H1 (cell line): ENCODE data around the gene ADCY9. TPM values are rescaled to one million over a fixed set of nuclear protein-coding genes. Genes with fewer than 3 reads are reported as not detected.

Source experiments
- CTCF ChIA-PET: fragments of 300-600 bp; sonication (Branson Sonifier 250); formaldehyde crosslinking; loops from one replicate; lab custom pipeline; 2021; ENCODE audit not compliant: partially characterized antibody; lab: Charles Lee
- POLR2A ChIA-PET: fragments of 300-600 bp; sonication (Branson Sonifier 250); formaldehyde crosslinking; loops from one replicate; lab custom pipeline; 2021; ENCODE audit warnings: inconsistent platforms; ENCODE audit not compliant: partially characterized antibody; lab: Charles Lee
- DNase-seq, 2 experiments: peaks; one replicate each; pipeline versions ENCODE4 v3.0.0 to v3.0.0-alpha.2; 2010 to 2022; ENCODE audit warnings: low spot score in 2 of 2, low read depth in 1 of 2, mixed read lengths in 1 of 2
- FAIRE-seq: peaks from 2 replicates; lab custom pipeline; 2011; peaks lifted over from hg19 to GRCh38; lab: Jason Lieb, UNC
- H2AFZ ChIP-seq: 2 replicates; pipeline ENCODE4 v1.8.1; 2012; ENCODE audit warnings: low read length, inconsistent platforms
- H2AK5ac ChIP-seq: 2 replicates; pipeline ENCODE4 v1.6.1; 2013; ENCODE audit warnings: low read depth, low read length
- H2BK120ac ChIP-seq: replicated peaks from 2 replicates; pipeline ENCODE3; 2013; ENCODE audit warnings: low read depth, low read length, inconsistent platforms
- H2BK12ac ChIP-seq: 2 replicates; pipeline ENCODE4 v1.6.1; 2013; ENCODE audit warnings: low read depth, low read length
- H2BK15ac ChIP-seq: 2 replicates; pipeline ENCODE4 v1.6.1; 2013; ENCODE audit warnings: low read length
- H2BK20ac ChIP-seq: 2 replicates; pipeline ENCODE4 v1.6.1; 2013; ENCODE audit warnings: low read length
- H2BK5ac ChIP-seq: 2 replicates; pipeline ENCODE4 v1.6.1; 2013; ENCODE audit warnings: low read depth, low read length
- H3K14ac ChIP-seq: 2 replicates; pipeline ENCODE4 v1.6.1; 2013; ENCODE audit warnings: inconsistent platforms; ENCODE audit not compliant: insufficient read length
- H3K18ac ChIP-seq: 2 replicates; pipeline ENCODE4 v1.6.1; 2013; ENCODE audit warnings: low read length; ENCODE audit errors: extremely low read depth
- H3K23ac ChIP-seq: 2 replicates; pipeline ENCODE4 v1.6.1; 2013; ENCODE audit warnings: inconsistent platforms; ENCODE audit not compliant: insufficient read length
- H3K23me2 ChIP-seq: 2 replicates; pipeline ENCODE4 v1.6.1; 2013; ENCODE audit warnings: low read depth, low read length
- H3K27ac ChIP-seq: 2 replicates; pipeline ENCODE4 v1.6.1; 2011; ENCODE audit warnings: low read depth, low read length, inconsistent platforms
- H3K27me3 ChIP-seq, 4 experiments: replicated peaks in 1 of 4; 1 replicate in 1 of 4; 2 replicates in 3 of 4; pipeline versions ENCODE4 v1.6.1 to v1.8.1; 2011 to 2013; ENCODE audit warnings: low read length in 3 of 4, mild to moderate bottlenecking in 3 of 4, inconsistent platforms in 2 of 4, mixed read lengths in 2 of 4, moderate library complexity in 1 of 4; ENCODE audit not compliant: control insufficient read depth in 3 of 4, insufficient read depth in 3 of 4; ENCODE audit errors: extremely low read depth in 1 of 4
- H3K36me3 ChIP-seq, 4 experiments: 2 replicates each; pipeline versions ENCODE4 v1.6.1 to v1.8.1; 2011 to 2013; ENCODE audit warnings: mild to moderate bottlenecking in 4 of 4, low read length in 3 of 4, moderate library complexity in 2 of 4, control low read depth in 1 of 4, inconsistent platforms in 1 of 4; ENCODE audit not compliant: insufficient read depth in 4 of 4, control insufficient read depth in 2 of 4
- H3K4ac ChIP-seq: replicated peaks from 2 replicates; pipeline ENCODE3; 2013; ENCODE audit warnings: low read length, low read depth, mixed read lengths, inconsistent platforms; ENCODE audit not compliant: insufficient read length
- H3K4me1 ChIP-seq, 4 experiments: replicated peaks in 1 of 4; 1 replicate in 1 of 4; 2 replicates in 3 of 4; pipeline versions ENCODE4 v1.6.1 to v1.8.1; 2011 to 2013; ENCODE audit warnings: low read length in 3 of 4, inconsistent platforms in 2 of 4, mixed read lengths in 1 of 4; ENCODE audit not compliant: insufficient read depth in 4 of 4, control insufficient read depth in 3 of 4
- H3K4me2 ChIP-seq, 2 experiments: 2 replicates each; pipeline versions ENCODE4 v1.6.1 to v1.8.1; 2011 to 2013; ENCODE audit warnings: low read depth in 2 of 2, low read length in 2 of 2, control low read depth in 1 of 2, inconsistent platforms in 1 of 2, mild to moderate bottlenecking in 1 of 2; ENCODE audit not compliant: insufficient read depth in 1 of 2
- H3K4me3 ChIP-seq, 4 experiments: fragments of 200-600, 300-600 bp in 1 of 4; sonication (generic), shearing (Covaris generic), sonication (Bioruptor Twin) in 1 of 4; 2 replicates each; pipeline versions ENCODE4 v1.5.1 to v1.8.1; 2011 to 2016; ENCODE audit warnings: low read length in 4 of 4, low read depth in 3 of 4, control low read depth in 2 of 4, inconsistent platforms in 2 of 4, mild to moderate bottlenecking in 2 of 4, mixed read lengths in 1 of 4, moderate library complexity in 1 of 4; ENCODE audit not compliant: insufficient read depth in 2 of 4; ENCODE audit errors: extremely low read depth in 1 of 4
- H3K56ac ChIP-seq: replicated peaks from 2 replicates; pipeline ENCODE3; 2013; ENCODE audit warnings: low read depth, mild to moderate bottlenecking, mixed read lengths, low read length, inconsistent platforms; ENCODE audit not compliant: insufficient read length
- H3K79me1 ChIP-seq: 2 replicates; pipeline ENCODE4 v1.6.1; 2013; ENCODE audit warnings: low read depth, low read length, control low read depth
- H3K79me2 ChIP-seq, 2 experiments: 2 replicates each; pipeline versions ENCODE4 v1.6.1 to v1.8.1; 2012 to 2013; ENCODE audit warnings: low read length in 2 of 2, mild to moderate bottlenecking in 2 of 2, inconsistent platforms in 1 of 2; ENCODE audit not compliant: insufficient read depth in 2 of 2, control insufficient read depth in 1 of 2
- H3K9ac ChIP-seq, 4 experiments: replicated peaks in 1 of 4; 1 replicate in 1 of 4; 2 replicates in 3 of 4; pipeline versions ENCODE4 v1.6.1 to v1.8.1; 2011 to 2013; ENCODE audit warnings: low read depth in 3 of 4, low read length in 3 of 4, control low read depth in 2 of 4, mild to moderate bottlenecking in 2 of 4, moderate library complexity in 2 of 4, inconsistent platforms in 1 of 4; ENCODE audit errors: extremely low read depth in 1 of 4
- H3K9me3 ChIP-seq, 2 experiments: 2 replicates each; pipeline versions ENCODE4 v1.6.1 to v1.8.1; 2012 to 2013; ENCODE audit warnings: mild to moderate bottlenecking in 2 of 2, moderate library complexity in 2 of 2, control low read depth in 1 of 2, inconsistent platforms in 1 of 2, low read depth in 1 of 2, low read length in 1 of 2, mixed read lengths in 1 of 2; ENCODE audit not compliant: insufficient read depth in 2 of 2
- H4K20me1 ChIP-seq, 2 experiments: replicated peaks in 1 of 2; 2 replicates each; pipeline versions ENCODE3 to v1.8.1; 2011 to 2013; ENCODE audit warnings: inconsistent platforms in 2 of 2, low read length in 2 of 2, mild to moderate bottlenecking in 1 of 2; ENCODE audit not compliant: insufficient read depth in 2 of 2, control insufficient read depth in 1 of 2
- H4K5ac ChIP-seq: 2 replicates; pipeline ENCODE4 v1.6.1; 2013; ENCODE audit warnings: low read length, low read depth, mixed read lengths, inconsistent platforms; ENCODE audit not compliant: insufficient read length
- H4K8ac ChIP-seq: 2 replicates; pipeline ENCODE4 v1.8.0; 2013; ENCODE audit warnings: mild to moderate bottlenecking, moderate library complexity, low read length, inconsistent platforms; ENCODE audit not compliant: insufficient read depth; ENCODE audit errors: extremely low read depth
- H4K91ac ChIP-seq: replicated peaks from 2 replicates; pipeline ENCODE3; 2013; ENCODE audit warnings: low read length, mixed read lengths, inconsistent platforms; ENCODE audit not compliant: insufficient read length
- BRCA1 ChIP-seq: IDR thresholded peaks from 2 replicates; pipeline ENCODE4 v1.6.1; 2012; ENCODE audit warnings: low read depth, low read length, improper control_type of control experiment
- CBX5 ChIP-seq: fragments of 300-800, 300-1000 bp; sonication (generic); IDR thresholded peaks from 2 replicates; pipeline ENCODE4 v1.7.1; 2016; ENCODE audit warnings: antibody characterized with exemption, low read length, low read depth
- CHD1 ChIP-seq: IDR thresholded peaks from 2 replicates; pipeline ENCODE4 v1.6.1; 2012; ENCODE audit warnings: low read depth, low read length, improper control_type of control experiment
- CREB1 ChIP-seq: IDR thresholded peaks from 2 replicates; pipeline ENCODE4 v1.6.1; 2012; ENCODE audit warnings: inconsistent platforms
- GTF2F1 ChIP-seq: IDR thresholded peaks from 2 replicates; pipeline ENCODE4 v1.6.1; 2012; ENCODE audit warnings: low read depth, low read length, improper control_type of control experiment, borderline replicate concordance
- HDAC6 ChIP-seq: IDR thresholded peaks from one replicate; pipeline ENCODE4 v1.7.1; 2012; ENCODE audit warnings: low read depth, mild to moderate bottlenecking, inconsistent platforms, low read length, moderate library complexity
- RBBP5 ChIP-seq: IDR thresholded peaks from 2 replicates; pipeline ENCODE4 v1.7.1; 2012; ENCODE audit warnings: low read depth, mild to moderate bottlenecking, inconsistent platforms, low read length, moderate library complexity, borderline replicate concordance
- RFX5 ChIP-seq: IDR thresholded peaks from 2 replicates; pipeline ENCODE4 v1.6.1; 2011; ENCODE audit warnings: low read depth, low read length, improper control_type of control experiment, borderline replicate concordance
- SP4 ChIP-seq: IDR thresholded peaks from 2 replicates; pipeline ENCODE4 v1.6.1; 2012; ENCODE audit warnings: low read length, inconsistent platforms
- TEAD4 ChIP-seq: IDR thresholded peaks from 2 replicates; pipeline ENCODE4 v1.6.1; 2012; ENCODE audit warnings: low read depth, low read length, inconsistent platforms, mixed read lengths
- YY1 ChIP-seq: IDR thresholded peaks from 2 replicates; pipeline ENCODE4 v1.6.1; 2011; ENCODE audit warnings: low read depth, mild to moderate bottlenecking, low read length
- ZNF274 ChIP-seq: IDR thresholded peaks from 2 replicates; pipeline ENCODE4 v1.7.0; 2012; ENCODE audit warnings: low read length, borderline replicate concordance; ENCODE audit errors: extremely low read depth
- WGBS, 2 experiments: shearing (Covaris generic) in 1 of 2; methylation state at CpG; one replicate each; pipeline versions ENCODE4 v1.1.6 to v1.1.7; 2013 to 2015; ENCODE audit warnings: low lambda C conversion rate in 2 of 2, mixed read lengths in 2 of 2, inconsistent platforms in 1 of 2, low coverage in 1 of 2, missing lambda C conversion rate in 1 of 2; ENCODE audit not compliant: insufficient replicate concordance in 2 of 2, insufficient coverage in 1 of 2, insufficient read length in 1 of 2; ENCODE audit errors: extremely low coverage in 1 of 2, missing lambda C conversion rate in 1 of 2; 5-methylcytosine and 5-hydroxymethylcytosine counted together
- polyA plus RNA-seq, 7 experiments: library from polyadenylated mRNA; depleted of rRNA in 3 of 7; stranded (reverse) in 5 of 7; unstranded in 2 of 7; fragments of >200 nt in 5 of 7; fragments of 200-250 nt in 2 of 7; gene quantifications; 1 replicate in 5 of 7; 2 replicates in 1 of 7; 4 replicates in 1 of 7; pipeline versions ENCODE4 v1.2.1 to v1.2.3, GENCODE V29; 2011 to 2013; ENCODE audit warnings: missing spikeins in 2 of 7, mixed read lengths in 2 of 7
- total RNA-seq: library from RNA; stranded (reverse); fragmentation: NEBNext Ultra II Directional; extraction: Animal tissue kit (Norgen Biotek cat#: 25700); gene quantifications from 2 replicates; pipeline ENCODE4 v1.2.1, GENCODE V29; 2021
- TF ChIP-seq, protein P1 (sequence below): IDR thresholded peaks from 2 replicates; pipeline ENCODE4 v1.6.1; 2011; ENCODE audit warnings: low read length, improper control_type of control experiment

The ADCY9 gene
- total and polyA plus RNA-seq, 2 of the 8 experiments (the other 6 are each of a cell fraction or from before 2014, with no cell fraction given), result 5.4 to 13.1 TPM

DNA sequence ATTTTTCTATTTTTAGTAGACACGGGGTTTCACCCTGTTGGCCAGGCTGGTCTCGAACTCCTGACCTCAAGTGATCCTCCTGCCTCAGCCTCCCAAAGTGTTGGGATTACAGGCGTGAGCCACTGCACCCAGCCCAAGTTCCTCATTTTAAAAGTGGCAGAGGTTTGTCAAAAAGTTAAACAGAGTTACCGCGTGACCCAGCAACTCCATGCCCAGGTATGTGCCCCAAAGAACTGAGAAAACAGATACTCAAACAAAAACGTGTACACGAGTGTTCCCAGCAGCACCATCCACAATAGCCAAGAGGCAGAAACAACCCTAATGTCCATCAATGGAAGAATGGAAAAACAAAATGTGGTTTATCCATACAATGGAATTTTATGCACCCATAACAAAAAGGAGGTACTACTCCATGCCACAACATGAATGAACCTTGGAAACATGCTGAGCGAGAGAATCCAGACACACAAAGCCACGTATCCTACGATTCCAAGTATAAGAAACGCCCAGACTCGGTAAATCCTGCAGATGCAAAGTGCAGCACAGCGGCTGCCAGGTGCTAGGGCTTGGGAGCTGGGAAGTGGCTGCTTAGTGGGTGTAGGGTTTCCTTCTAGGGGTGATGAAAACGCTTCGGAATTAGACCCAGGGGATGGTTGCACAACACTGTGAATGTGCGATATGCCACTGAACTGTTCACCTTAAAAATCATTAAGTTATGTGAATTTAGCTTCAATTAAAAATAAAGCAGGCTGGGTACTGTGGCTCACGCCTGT is 24.8 kb downstream of the ADCY9 start:
- ChIA-PET CTCF (interaction anchor here (1.1 to 1.4 kb wide), 3 partner anchors 8 to 152 kb away, joined by 3 to 4 read pairs (median 3); no protein-coding TSS in a partner anchor), POLR2A (interaction anchor here (0.6 kb wide), 1 partner anchor 219 kb away, joined by 4 read pairs; no protein-coding TSS in a partner anchor)
- no peaks in the 10 kb centered on the region; a peak in 1 of 4 replicates for H3K79me2 ChIP-seq
- H3K9ac ChIP-seq, result no peak overlapping the region
- no peak overlapping the region for H3K56ac ChIP-seq
- H3K79me1 ChIP-seq, result no peaks in the 10 kb centered on the region
- H2BK15ac ChIP-seq, result no peak overlapping the region
- no peak overlapping the region for H3K27ac ChIP-seq
- FAIRE-seq (no peak), DNase-seq (no peak)
- no peaks in the 10 kb centered on the region for H3K36me3 ChIP-seq
- no peak overlapping the region for H2AFZ ChIP-seq
- H4K20me1 ChIP-seq, result no peaks in the 10 kb centered on the region
- H3K14ac ChIP-seq, result no peak overlapping the region
- H3K18ac ChIP-seq, result no peak overlapping the region
- no peak overlapping the region for H4K91ac ChIP-seq
- peaks cover 0 to 6% (median 5%) of the 10 kb centered on the region in 4 experiments; a peak in 5 of 7 replicates for H3K4me1 ChIP-seq
- H2AK5ac ChIP-seq, result no peak overlapping the region
- H3K27me3 ChIP-seq, result no peaks in the 10 kb centered on the region
- no peak overlapping the region for H2BK5ac ChIP-seq
- H2BK120ac ChIP-seq, result no peak overlapping the region
- no peak overlapping the region for H3K4ac ChIP-seq
- H2BK20ac ChIP-seq, result no peak overlapping the region
- no peaks in the 10 kb centered on the region for H3K9me3 ChIP-seq
- H3K23ac ChIP-seq, result no peak overlapping the region
- 87% methylated on average over 17 of the region's 17 CpGs; no CpG with 5 or more reads in 1 of the 2 experiments for WGBS, 2 experiments
- no peak overlapping the region for H4K8ac ChIP-seq
- no peak overlapping the region for H4K5ac ChIP-seq
- no peak overlapping the region; the same call in 1 of the 2 replicates for H2BK12ac ChIP-seq
- no peak overlapping the region for H3K4me3 ChIP-seq
- no peaks in the 10 kb centered on the region for H3K23me2 ChIP-seq
- no peak overlapping the region for H3K4me2 ChIP-seq
- no peak for TF ChIP-seq TEAD4
- no peak for TF ChIP-seq HDAC6
- no peak for TF ChIP-seq CHD1
- no peak for TF ChIP-seq BRCA1
- no peak for TF ChIP-seq GTF2F1
- TF ChIP-seq CREB1, result no peak
- TF ChIP-seq, protein P1, sequence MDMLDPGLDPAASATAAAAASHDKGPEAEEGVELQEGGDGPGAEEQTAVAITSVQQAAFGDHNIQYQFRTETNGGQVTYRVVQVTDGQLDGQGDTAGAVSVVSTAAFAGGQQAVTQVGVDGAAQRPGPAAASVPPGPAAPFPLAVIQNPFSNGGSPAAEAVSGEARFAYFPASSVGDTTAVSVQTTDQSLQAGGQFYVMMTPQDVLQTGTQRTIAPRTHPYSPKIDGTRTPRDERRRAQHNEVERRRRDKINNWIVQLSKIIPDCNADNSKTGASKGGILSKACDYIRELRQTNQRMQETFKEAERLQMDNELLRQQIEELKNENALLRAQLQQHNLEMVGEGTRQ, result no peak
- TF ChIP-seq SP4, result no peak
- no peak for TF ChIP-seq YY1
- no peak for TF ChIP-seq RBBP5
- no peak for TF ChIP-seq RFX5
- TF ChIP-seq CBX5, result no peak
- no peak for TF ChIP-seq ZNF274
